Ishikawa (cell line): ENCODE data around the gene NAA40.

Experiments used
- EP300 ChIP-seq: IDR thresholded peaks from 2 replicates; pipeline ENCODE4 v1.6.1; 2012; ENCODE audit warnings: borderline replicate concordance
- MAX ChIP-seq: IDR thresholded peaks from 2 replicates; pipeline ENCODE4 v1.6.1; 2012
- TEAD4 ChIP-seq: IDR thresholded peaks from 2 replicates; pipeline ENCODE4 v1.6.1; 2012
- YY1 ChIP-seq: IDR thresholded peaks from 2 replicates; pipeline ENCODE4 v1.6.1; 2012; ENCODE audit warnings: low read depth

GRCh38 chr11:63941901-63942300 lies 3.1 kb downstream of the NAA40 start:
- no peak for TF ChIP-seq YY1
- TF ChIP-seq TEAD4 = no peak
- TF ChIP-seq MAX = no peak
- no peak for TF ChIP-seq EP300
